HFFc6 (cell line): Measurements from ENCODE around the gene SLC13A4. TPM values are rescaled to one million over a fixed set of nuclear protein-coding genes. Genes with fewer than 3 reads are reported as not detected.
A peak's percentile ranks its signal among the peaks of the same experiment; 100 is the strongest.

Experiments used
- DNase-seq: peaks from one replicate; pipeline ENCODE4 v3.0.0-alpha.2; 2018
- H3K27ac Mint-ChIP-seq: 2 replicates; pipeline ENCODE4 v1.8.0; 2020; ENCODE audit warnings: mild to moderate bottlenecking, mixed read lengths
- H3K27me3 Mint-ChIP-seq: 2 replicates; pipeline ENCODE4 v1.8.0; 2021; ENCODE audit warnings: mild to moderate bottlenecking, moderate library complexity, mixed read lengths; ENCODE audit not compliant: insufficient read depth
- H3K36me3 Mint-ChIP-seq: 2 replicates; pipeline ENCODE4 v1.8.0; 2021; ENCODE audit warnings: low read depth, mixed read lengths
- H3K4me1 Mint-ChIP-seq: 2 replicates; pipeline ENCODE4 v1.8.0; 2020; ENCODE audit warnings: low read depth, mixed read lengths
- H3K4me3 Mint-ChIP-seq: 2 replicates; pipeline ENCODE4 v1.8.0; 2020; ENCODE audit warnings: mild to moderate bottlenecking, moderate library complexity, mixed read lengths
- H3K9me3 Mint-ChIP-seq: 2 replicates; pipeline ENCODE4 v1.8.0; 2020; ENCODE audit warnings: mild to moderate bottlenecking, mixed read lengths
- CTCF ChIP-seq: fragments of 200-600 bp; sonication (generic); IDR thresholded peaks from 2 replicates; pipeline ENCODE4 v1.5.0; 2021; ENCODE audit warnings: antibody characterized with exemption, mild to moderate bottlenecking
- total RNA-seq, 6 experiments: library from RNA; stranded (reverse); fragmentation: NEBNext Ultra II Directional; extraction: Animal tissue kit (Norgen Biotek cat#: 25700); gene quantifications; 2 replicates in 1 of 6; 3 replicates in 5 of 6; pipeline ENCODE4 v1.2.3, GENCODE V29; 2021

The SLC13A4 gene
- total RNA-seq, 6 experiments from 2014 or later: 0.24 to 1.2 (median 0.68) TPM; not detected in 1

GRCh38 chr7:135684136-135684535 is 43.9 kb downstream of the SLC13A4 start:
- peak overlapping the region; percentile 17; the same call in 1 of the 2 replicates for H3K4me3 Mint-ChIP-seq

GRCh38 chr7:135683609-135684008 is 44.4 kb downstream of the SLC13A4 start:
- peaks cover 63% of the 10 kb centered on the region for H3K4me1 Mint-ChIP-seq
- no peaks in the 10 kb centered on the region for H3K9me3 Mint-ChIP-seq
- peaks cover 27% of the 10 kb centered on the region for H3K36me3 Mint-ChIP-seq
- no peak for DNase-seq
- H3K4me3 Mint-ChIP-seq: no peak overlapping the region
- TF ChIP-seq CTCF: no peak
- H3K27me3 Mint-ChIP-seq: no peaks in the 10 kb centered on the region; the same call in 1 of the 2 replicates
- peak overlapping the region; percentile 77 for H3K27ac Mint-ChIP-seq

More at GRCh38 chr7:135684136-135684535, 43.9 kb downstream of the SLC13A4 start:
- Mint-ChIP-seq H3K9me3 (no peaks in the 10 kb centered on the region), H3K4me1 (peaks cover 59% of the 10 kb centered on the region), H3K27ac (peak overlapping the region; percentile 77), H3K27me3 (no peaks in the 10 kb centered on the region; the same call in 1 of the 2 replicates), H3K36me3 (peaks cover 29% of the 10 kb centered on the region)
- DNase-seq: peak; percentile 55
- TF ChIP-seq CTCF: no peak

GRCh38 chr7:135682191-135682590 is 45.8 kb downstream of the SLC13A4 start:
- Mint-ChIP-seq H3K36me3 (peaks cover 28% of the 10 kb centered on the region), H3K4me3 (no peak overlapping the region), H3K4me1 (peaks cover 73% of the 10 kb centered on the region), H3K9me3 (no peaks in the 10 kb centered on the region), H3K27ac (peak overlapping the region; percentile 70), H3K27me3 (no peaks in the 10 kb centered on the region; the same call in 1 of the 2 replicates)
- TF ChIP-seq CTCF: no peak
- no peak for DNase-seq

GRCh38 chr7:135681762-135682161 is 46.2 kb downstream of the SLC13A4 start:
- no peak overlapping the region for H3K27ac Mint-ChIP-seq
- peaks cover 75% of the 10 kb centered on the region for H3K4me1 Mint-ChIP-seq
- no peaks in the 10 kb centered on the region; the same call in 1 of the 2 replicates for H3K27me3 Mint-ChIP-seq
- no peak for TF ChIP-seq CTCF
- H3K4me3 Mint-ChIP-seq: no peak overlapping the region
- H3K36me3 Mint-ChIP-seq: peaks cover 30% of the 10 kb centered on the region
- no peaks in the 10 kb centered on the region for H3K9me3 Mint-ChIP-seq
- no peak for DNase-seq

GRCh38 chr7:135678612-135679575 is 49.1 kb downstream of the SLC13A4 start:
- peak overlapping the region; percentile 64; the same call in 1 of the 2 replicates for H3K4me3 Mint-ChIP-seq
- peak; percentile 36 for DNase-seq
- no peak for TF ChIP-seq CTCF

More at GRCh38 chr7:135678612-135679575, 49.1 kb downstream of the SLC13A4 start:
- Mint-ChIP-seq H3K27ac (peak overlapping the region; percentile 76), H3K4me1 (peaks cover 59% of the 10 kb centered on the region), H3K36me3 (peaks cover 32% of the 10 kb centered on the region), H3K9me3 (no peaks in the 10 kb centered on the region), H3K27me3 (no peaks in the 10 kb centered on the region)
